ENCODE results near the gene ZIC2. TPM values are rescaled to one million over a fixed set of nuclear protein-coding genes. Genes with fewer than 3 reads are reported as not detected.
A peak's percentile ranks its signal among the peaks of the same experiment; 100 is the strongest.

The ZIC2 gene
- total RNA-seq, 4 donors from 2014 or later: not detected

GRCh38 chr13:99980201-99980823, 1.3 kb upstream of the ZIC2 start:
- H3K27ac ChIP-seq: no peak overlapping the region
- peaks cover 5 to 47% (median 19%) of the 10 kb centered on the region in 4 donors for H3K4me1 ChIP-seq
- H3K36me3 ChIP-seq: no peaks in the 10 kb centered on the region
- peaks cover 3 to 95% of the 10 kb centered on the region in 2 donors for H3K27me3 ChIP-seq
- peaks cover 0 to 34% (median 0%) of the 10 kb centered on the region in 4 donors for H3K9me3 ChIP-seq
- H3K4me3 ChIP-seq: peak overlapping the region; percentile 22 to 62 (median 52)
- TF ChIP-seq POLR2A (IDR thresholded peaks at IDR 0.05) (no peak), CTCF (IDR thresholded peaks at IDR 0.05) (no peak)
- DNase-seq: peak in 2 of 3 donors; percentile 70 to 75

GRCh38 chr13:99980824-99981734, 505 bp upstream of the ZIC2 start:
- TF ChIP-seq POLR2A (IDR thresholded peaks at IDR 0.05) (no peak), CTCF (IDR thresholded peaks at IDR 0.05) (no peak)
- Histone ChIP-seq H3K4me3 (peak overlapping the region; percentile 22 to 62 (median 52)), H3K9me3 (peaks cover 0 to 28% (median 0%) of the 10 kb centered on the region in 4 donors), H3K4me1 (peaks cover 5 to 47% (median 19%) of the 10 kb centered on the region in 4 donors), H3K27me3 (peaks cover 3 to 94% of the 10 kb centered on the region in 2 donors), H3K27ac (no peak overlapping the region), H3K36me3 (no peaks in the 10 kb centered on the region)
- DNase-seq: peak in 1 of 3 donors; percentile 60

- H3K4me3 ChIP-seq: peak overlapping the region in 3 of 4 donors; percentile 46 to 62 (median 57)
- H3K4me1 ChIP-seq: peaks cover 5 to 47% (median 19%) of the 10 kb centered on the region in 4 donors
- DNase-seq: peak in 1 of 3 donors; percentile 54
Measured at GRCh38 chr13:99982036-99982730, 599 bp downstream of the ZIC2 start.

GRCh38 chr13:99982731-99983498, 1.3 kb downstream of the ZIC2 start:
- DNase-seq: no peak
- Histone ChIP-seq H3K27ac (no peak overlapping the region), H3K9me3 (peaks cover 0 to 33% (median 0%) of the 10 kb centered on the region in 4 donors), H3K4me3 (peak overlapping the region in 1 of 4 donors; percentile 62), H3K36me3 (no peaks in the 10 kb centered on the region), H3K27me3 (peaks cover 3 to 98% of the 10 kb centered on the region in 2 donors), H3K4me1 (peaks cover 5 to 47% (median 19%) of the 10 kb centered on the region in 4 donors)
- TF ChIP-seq CTCF (IDR thresholded peaks at IDR 0.05) (no peak), POLR2A (IDR thresholded peaks at IDR 0.05) (no peak)

More at GRCh38 chr13:99982036-99982730, 599 bp downstream of the ZIC2 start:
- H3K36me3 ChIP-seq: no peaks in the 10 kb centered on the region
- peaks cover 0 to 33% (median 0%) of the 10 kb centered on the region in 4 donors for H3K9me3 ChIP-seq
- no peak for TF ChIP-seq CTCF (IDR thresholded peaks at IDR 0.05)
- TF ChIP-seq POLR2A (IDR thresholded peaks at IDR 0.05): no peak
- H3K27me3 ChIP-seq: peaks cover 3 to 96% of the 10 kb centered on the region in 2 donors
- H3K27ac ChIP-seq: no peak overlapping the region
